Left lung (tissue), 10 donors: Measurements from ENCODE around the gene NUP98. TPM values are rescaled to one million over a fixed set of nuclear protein-coding genes. Genes with fewer than 3 reads are reported as not detected.

Experiments used
- ATAC-seq: fragments of 200-7000 bp; cut with Tn5 transposase; one replicate; pipeline ENCODE4 v1.9.1; 2020; ENCODE audit warnings: moderate library complexity
- DNase-seq, 4 donors: peaks; one replicate each; pipeline ENCODE4 v3.0.0-alpha.2; 2013 to 2020
- H3K27ac ChIP-seq, 2 donors: fragments of 200-600 bp; sonication (generic) in 1 of 2; one replicate each; pipeline versions ENCODE4 v1.5.0 to v1.8.0; 2020 to 2021
- H3K27me3 ChIP-seq, 2 donors: fragments of 200-600 bp; sonication (generic) in 1 of 2; one replicate each; pipeline versions ENCODE4 v1.5.0 to v1.8.0; 2020 to 2021
- H3K36me3 ChIP-seq, 2 donors: fragments of 200-600 bp; sonication (generic) in 1 of 2; one replicate each; pipeline versions ENCODE4 v1.5.0 to v1.8.0; 2020 to 2021
- H3K4me1 ChIP-seq, 2 donors: fragments of 200-600 bp; one replicate each; pipeline ENCODE4 v1.8.0; 2021
- H3K4me3 ChIP-seq, 2 donors: fragments of 200-600 bp; sonication (generic) in 1 of 2; one replicate each; pipeline versions ENCODE4 v1.5.0 to v1.8.0; 2020 to 2021; ENCODE audit warnings: mild to moderate bottlenecking in 1 of 2
- H3K9me3 ChIP-seq, 2 donors: fragments of 200-600 bp; sonication (generic) in 1 of 2; one replicate each; pipeline versions ENCODE4 v1.5.0 to v1.8.0; 2020 to 2021
- CTCF ChIP-seq, 2 donors: fragments of 200-600 bp; sonication (generic) in 1 of 2; IDR thresholded peaks; one replicate each; pipeline versions ENCODE4 v1.5.0 to v1.8.0; 2021; ENCODE audit warnings: antibody characterized with exemption in 2 of 2
- intact Hi-C, 2 donors: fragments of 100-400 bp; cut with DNase I; formaldehyde crosslinking; loops; one replicate each; pipeline versions ENCODE4 v1.11.2 to v1.14.2; 2022
- polyA plus RNA-seq, 6 donors: library from polyadenylated mRNA; unstranded; fragments of 120-200 nt; gene quantifications; one replicate each; pipeline ENCODE4 v1.2.1, GENCODE V29; 2013; ENCODE audit not compliant: insufficient read length in 6 of 6
- total RNA-seq, 2 donors: library from RNA; stranded (reverse); fragmentation: NEBNext Ultra II Directional; extraction: Animal tissue kit (Norgen Biotek cat#: 25700); gene quantifications; one replicate each; pipeline ENCODE4 v1.2.1, GENCODE V29; 2021
- donor health status: DM: no; HTN: yes; CAD: no.
- donor health status: DM: no; HTN: no; CAD: no.

Gene NUP98
- total and polyA plus RNA-seq, 8 donors = 59.9 to 76.3 (median 66.8) TPM

- intact Hi-C loops = no loop called here
- Histone ChIP-seq H3K27ac (no peak overlapping the region), H3K4me3 (no peak overlapping the region), H3K4me1 (no peaks in the 10 kb centered on the region), H3K36me3 (peaks cover 6 to 100% of the 10 kb centered on the region in 2 donors), H3K27me3 (no peaks in the 10 kb centered on the region), H3K9me3 (no peaks in the 10 kb centered on the region)
- ATAC-seq (no peak), DNase-seq (no peak)
- no peak for TF ChIP-seq CTCF (IDR thresholded peaks at IDR 0.05)
These were observed 118.3 kb downstream of the NUP98 start for GRCh38 chr11:3679077-3679476.

- Histone ChIP-seq H3K4me3 (no peak overlapping the region), H3K36me3 (peaks cover 0 to 100% of the 10 kb centered on the region in 2 donors), H3K9me3 (no peaks in the 10 kb centered on the region), H3K27ac (no peak overlapping the region), H3K4me1 (no peaks in the 10 kb centered on the region), H3K27me3 (no peaks in the 10 kb centered on the region)
- TF ChIP-seq CTCF (IDR thresholded peaks at IDR 0.05) = no peak
- no peak for DNase-seq
- intact Hi-C loops = no loop called here
- ATAC-seq = no peak
These were observed 121.4 kb downstream of the NUP98 start for GRCh38 chr11:3675971-3676370.

GRCh38 chr11:3674189-3674588, 123.2 kb downstream of the NUP98 start:
- Histone ChIP-seq H3K36me3 (peaks cover 0 to 100% of the 10 kb centered on the region in 2 donors), H3K27me3 (no peaks in the 10 kb centered on the region), H3K9me3 (no peaks in the 10 kb centered on the region), H3K4me1 (no peaks in the 10 kb centered on the region), H3K27ac (no peak overlapping the region), H3K4me3 (no peak overlapping the region)
- no peak for TF ChIP-seq CTCF (IDR thresholded peaks at IDR 0.05)
- DNase-seq (no peak), ATAC-seq (no peak)
- intact Hi-C loops = no loop called here

GRCh38 chr11:3671334-3672254, 125.8 kb downstream of the NUP98 start, which contains the start of gene CHRNA10:
CHRNA10 (minus strand) TSS chr11:3671384; CDS start chr11:3671312, 72 bp downstream.
- no peaks in the 10 kb centered on the region for H3K4me1 ChIP-seq
- peaks cover 3 to 100% of the 10 kb centered on the region in 2 donors for H3K36me3 ChIP-seq
- no peak for TF ChIP-seq CTCF (IDR thresholded peaks at IDR 0.05)
- no peak for ATAC-seq
- no peaks in the 10 kb centered on the region for H3K9me3 ChIP-seq
- no peak for DNase-seq
- intact Hi-C loops = no loop called here
- no peak within 1 kb of the TSS for H3K27ac ChIP-seq
- no peak within 1 kb of the TSS for H3K4me3 ChIP-seq
- no peaks in the 10 kb centered on the region for H3K27me3 ChIP-seq

GRCh38 chr11:3669742-3670183, 127.6 kb downstream of the NUP98 start:
- Histone ChIP-seq H3K4me1 (no peaks in the 10 kb centered on the region), H3K27me3 (no peaks in the 10 kb centered on the region), H3K36me3 (peaks cover 3 to 100% of the 10 kb centered on the region in 2 donors), H3K4me3 (no peak overlapping the region), H3K27ac (no peak overlapping the region), H3K9me3 (no peaks in the 10 kb centered on the region)
- ATAC-seq (no peak), DNase-seq (no peak)
- TF ChIP-seq CTCF (IDR thresholded peaks at IDR 0.05) = no peak
- intact Hi-C loops = no loop called here
